GM23338 (cell line): ENCODE results near the gene KRTAP5-1.

Source experiments
- CTCF ChIP-seq, 2 experiments: fragments of 200-600 bp in 1 of 2; sonication (generic) in 1 of 2; conservative IDR thresholded peaks; 2 replicates each; pipeline versions ENCODE4 v1.5.1 to v1.6.1; 2016 to 2017; ENCODE audit warnings: antibody characterized with exemption in 2 of 2, low read depth in 2 of 2, mild to moderate bottlenecking in 2 of 2, moderate library complexity in 1 of 2
- EZH2 ChIP-seq: fragments of 200-600 bp; sonication (generic); IDR thresholded peaks from one replicate; pipeline ENCODE4 v1.8.0; 2017; ENCODE audit warnings: antibody characterized with exemption, mild to moderate bottlenecking, low read depth; ENCODE audit not compliant: unreplicated experiment
- POLR2AphosphoS5 ChIP-seq: IDR thresholded peaks from 2 replicates; pipeline ENCODE4 v1.6.1; 2016; ENCODE audit warnings: antibody characterized with exemption, low read depth
- REST ChIP-seq: IDR thresholded peaks from one replicate; pipeline ENCODE4 v1.6.1; 2018; ENCODE audit warnings: antibody characterized with exemption; ENCODE audit not compliant: unreplicated experiment

DNA sequence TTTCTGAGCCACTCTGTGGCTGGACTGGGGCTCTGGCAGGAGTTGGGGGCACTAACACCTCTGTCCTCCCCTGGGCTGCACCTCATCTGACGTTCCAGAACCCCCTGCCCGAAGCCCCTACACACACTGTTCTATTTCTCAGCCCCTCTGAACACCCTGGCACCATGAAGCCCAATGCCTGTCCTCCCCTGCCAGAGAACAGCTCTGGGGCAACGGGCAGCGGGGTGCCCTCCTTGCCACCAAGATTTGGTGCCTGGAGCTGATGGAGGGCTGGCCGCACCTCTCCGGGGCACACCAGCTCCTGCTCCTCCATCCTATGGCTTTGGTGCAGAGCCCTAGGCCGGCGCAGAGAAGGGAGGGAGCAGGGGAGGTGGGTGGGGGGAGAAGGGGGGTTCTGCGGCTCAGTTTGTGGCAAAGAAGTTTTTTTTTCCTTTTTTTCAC, 29.4 kb downstream of the KRTAP5-1 start:
- TF ChIP-seq REST = no peak
- TF ChIP-seq CTCF (conservative IDR thresholded peaks at IDR 0.05; ENCODE audit: low read depth in 2 of 2) = no peak
- no peak for TF ChIP-seq EZH2
- TF ChIP-seq POLR2AphosphoS5 = no peak
